Neutrophil (primary cell): ENCODE results near the gene TIGD1.

Source experiments
- H3K27ac ChIP-seq: fragments of 200-600 bp; sonication (generic); 2 replicates; pipeline ENCODE4 v1.5.1; 2016; ENCODE audit warnings: mild to moderate bottlenecking, moderate library complexity
- H3K27me3 ChIP-seq: fragments of 200-600 bp; sonication (generic); 2 replicates; pipeline ENCODE4 v1.6.0; 2016; ENCODE audit warnings: mild to moderate bottlenecking
- H3K36me3 ChIP-seq: fragments of 200-600 bp; sonication (generic); 2 replicates; pipeline ENCODE4 v1.5.1; 2017
- H3K4me1 ChIP-seq, 2 experiments: fragments of 200-600 bp in 1 of 2; sonication (generic) in 1 of 2; 1 replicate in 1 of 2; 2 replicates in 1 of 2; pipeline versions ENCODE4 v1.5.1 to v1.6.1; 2013 to 2016; ENCODE audit warnings: low read depth in 1 of 2, low read length in 1 of 2, mild to moderate bottlenecking in 1 of 2, moderate library complexity in 1 of 2; ENCODE audit not compliant: control insufficient read depth in 1 of 2, insufficient read depth in 1 of 2
- H3K4me3 ChIP-seq, 2 experiments: fragments of 200-600 bp in 1 of 2; sonication (generic) in 1 of 2; 1 replicate in 1 of 2; 2 replicates in 1 of 2; pipeline ENCODE4 v1.5.1; 2013 to 2016; ENCODE audit warnings: low read depth in 1 of 2, low read length in 1 of 2, mild to moderate bottlenecking in 1 of 2, moderate library complexity in 1 of 2
- H3K9me3 ChIP-seq: fragments of 200-600 bp; sonication (generic); 2 replicates; pipeline ENCODE4 v1.5.1; 2016
- CTCF ChIP-seq: fragments of 200-600 bp; sonication (generic); IDR thresholded peaks from 2 replicates; pipeline ENCODE4 v1.5.1; 2016; ENCODE audit warnings: antibody characterized with exemption

TIGD1 gene

GRCh38 chr2:232551776-232552175, 1.4 kb upstream of the TIGD1 start:
- Histone ChIP-seq H3K9me3 (no peaks in the 10 kb centered on the region), H3K4me1 (peaks cover 20 to 25% of the 10 kb centered on the region in 2 experiments), H3K4me3 (peak overlapping the region; percentile 72 to 95), H3K27ac (peak overlapping the region; percentile 96), H3K27me3 (no peaks in the 10 kb centered on the region), H3K36me3 (peaks cover 11% of the 10 kb centered on the region)
- TF ChIP-seq CTCF, result no peak

- no peak for TF ChIP-seq CTCF
- peaks cover 20 to 25% of the 10 kb centered on the region in 2 experiments for H3K4me1 ChIP-seq
- H3K4me3 ChIP-seq, result peak overlapping the region; percentile 72 to 95
- H3K27ac ChIP-seq, result peak overlapping the region; percentile 96
- peaks cover 6% of the 10 kb centered on the region for H3K36me3 ChIP-seq
- no peaks in the 10 kb centered on the region for H3K27me3 ChIP-seq
- no peaks in the 10 kb centered on the region for H3K9me3 ChIP-seq
These were observed 887 bp upstream of the TIGD1 start for GRCh38 chr2:232551250-232551638.

GRCh38 chr2:232549655-232550353, 553 bp downstream of the TIGD1 start:
- peak overlapping the region; percentile 72 to 95 for H3K4me3 ChIP-seq
- no peak for TF ChIP-seq CTCF
- H3K4me1 ChIP-seq, result peaks cover 20 to 25% of the 10 kb centered on the region in 2 experiments

GRCh38 chr2:232547991-232548390, 2.4 kb downstream of the TIGD1 start:
- Histone ChIP-seq H3K27me3 (no peaks in the 10 kb centered on the region), H3K27ac (no peak overlapping the region), H3K9me3 (no peaks in the 10 kb centered on the region), H3K36me3 (peaks cover 4% of the 10 kb centered on the region), H3K4me1 (peaks cover 18 to 20% of the 10 kb centered on the region in 2 experiments), H3K4me3 (no peak overlapping the region)
- TF ChIP-seq CTCF, result no peak

More at GRCh38 chr2:232549655-232550353, 553 bp downstream of the TIGD1 start:
- H3K36me3 ChIP-seq, result peaks cover 4% of the 10 kb centered on the region
- no peaks in the 10 kb centered on the region for H3K27me3 ChIP-seq
- no peaks in the 10 kb centered on the region for H3K9me3 ChIP-seq
- peak overlapping the region; percentile 96 for H3K27ac ChIP-seq

- Histone ChIP-seq H3K4me1 (peaks cover 6 to 8% of the 10 kb centered on the region in 2 experiments), H3K4me3 (no peak overlapping the region), H3K27ac (no peak overlapping the region), H3K27me3 (peaks cover 10% of the 10 kb centered on the region), H3K9me3 (no peaks in the 10 kb centered on the region), H3K36me3 (no peaks in the 10 kb centered on the region)
- no peak for TF ChIP-seq CTCF
These were observed 4.6 kb downstream of the TIGD1 start for GRCh38 chr2:232545511-232546375.
